H1 (cell line): ENCODE results near the gene STX7. TPM values are rescaled to one million over a fixed set of nuclear protein-coding genes. Genes with fewer than 3 reads are reported as not detected.
A peak's percentile ranks its signal among the peaks of the same experiment; 100 is the strongest.

Experiments
- CTCF ChIA-PET: fragments of 300-600 bp; sonication (Branson Sonifier 250); formaldehyde crosslinking; loops from one replicate; lab custom pipeline; 2021; ENCODE audit not compliant: partially characterized antibody; lab: Charles Lee
- POLR2A ChIA-PET: fragments of 300-600 bp; sonication (Branson Sonifier 250); formaldehyde crosslinking; loops from one replicate; lab custom pipeline; 2021; ENCODE audit warnings: inconsistent platforms; ENCODE audit not compliant: partially characterized antibody; lab: Charles Lee
- DNase-seq, 2 experiments: peaks; one replicate each; pipeline versions ENCODE4 v3.0.0 to v3.0.0-alpha.2; 2010 to 2022; ENCODE audit warnings: low spot score in 2 of 2, low read depth in 1 of 2, mixed read lengths in 1 of 2
- FAIRE-seq: peaks from 2 replicates; lab custom pipeline; 2011; peaks lifted over from hg19 to GRCh38; lab: Jason Lieb, UNC
- H2AFZ ChIP-seq: 2 replicates; pipeline ENCODE4 v1.8.1; 2012; ENCODE audit warnings: low read length, inconsistent platforms
- H2AK5ac ChIP-seq: 2 replicates; pipeline ENCODE4 v1.6.1; 2013; ENCODE audit warnings: low read depth, low read length
- H2BK120ac ChIP-seq: replicated peaks from 2 replicates; pipeline ENCODE3; 2013; ENCODE audit warnings: low read depth, low read length, inconsistent platforms
- H2BK12ac ChIP-seq: 2 replicates; pipeline ENCODE4 v1.6.1; 2013; ENCODE audit warnings: low read depth, low read length
- H2BK15ac ChIP-seq: 2 replicates; pipeline ENCODE4 v1.6.1; 2013; ENCODE audit warnings: low read length
- H2BK20ac ChIP-seq: 2 replicates; pipeline ENCODE4 v1.6.1; 2013; ENCODE audit warnings: low read length
- H2BK5ac ChIP-seq: 2 replicates; pipeline ENCODE4 v1.6.1; 2013; ENCODE audit warnings: low read depth, low read length
- H3K14ac ChIP-seq: 2 replicates; pipeline ENCODE4 v1.6.1; 2013; ENCODE audit warnings: inconsistent platforms; ENCODE audit not compliant: insufficient read length
- H3K18ac ChIP-seq: 2 replicates; pipeline ENCODE4 v1.6.1; 2013; ENCODE audit warnings: low read length; ENCODE audit errors: extremely low read depth
- H3K23ac ChIP-seq: 2 replicates; pipeline ENCODE4 v1.6.1; 2013; ENCODE audit warnings: inconsistent platforms; ENCODE audit not compliant: insufficient read length
- H3K23me2 ChIP-seq: 2 replicates; pipeline ENCODE4 v1.6.1; 2013; ENCODE audit warnings: low read depth, low read length
- H3K27ac ChIP-seq: 2 replicates; pipeline ENCODE4 v1.6.1; 2011; ENCODE audit warnings: low read depth, low read length, inconsistent platforms
- H3K27me3 ChIP-seq, 4 experiments: replicated peaks in 1 of 4; 1 replicate in 1 of 4; 2 replicates in 3 of 4; pipeline versions ENCODE4 v1.6.1 to v1.8.1; 2011 to 2013; ENCODE audit warnings: low read length in 3 of 4, mild to moderate bottlenecking in 3 of 4, inconsistent platforms in 2 of 4, mixed read lengths in 2 of 4, moderate library complexity in 1 of 4; ENCODE audit not compliant: control insufficient read depth in 3 of 4, insufficient read depth in 3 of 4; ENCODE audit errors: extremely low read depth in 1 of 4
- H3K36me3 ChIP-seq, 4 experiments: 2 replicates each; pipeline versions ENCODE4 v1.6.1 to v1.8.1; 2011 to 2013; ENCODE audit warnings: mild to moderate bottlenecking in 4 of 4, low read length in 3 of 4, moderate library complexity in 2 of 4, control low read depth in 1 of 4, inconsistent platforms in 1 of 4; ENCODE audit not compliant: insufficient read depth in 4 of 4, control insufficient read depth in 2 of 4
- H3K4ac ChIP-seq: replicated peaks from 2 replicates; pipeline ENCODE3; 2013; ENCODE audit warnings: low read length, low read depth, mixed read lengths, inconsistent platforms; ENCODE audit not compliant: insufficient read length
- H3K4me1 ChIP-seq, 4 experiments: replicated peaks in 1 of 4; 1 replicate in 1 of 4; 2 replicates in 3 of 4; pipeline versions ENCODE4 v1.6.1 to v1.8.1; 2011 to 2013; ENCODE audit warnings: low read length in 3 of 4, inconsistent platforms in 2 of 4, mixed read lengths in 1 of 4; ENCODE audit not compliant: insufficient read depth in 4 of 4, control insufficient read depth in 3 of 4
- H3K4me2 ChIP-seq, 2 experiments: 2 replicates each; pipeline versions ENCODE4 v1.6.1 to v1.8.1; 2011 to 2013; ENCODE audit warnings: low read depth in 2 of 2, low read length in 2 of 2, control low read depth in 1 of 2, inconsistent platforms in 1 of 2, mild to moderate bottlenecking in 1 of 2; ENCODE audit not compliant: insufficient read depth in 1 of 2
- H3K4me3 ChIP-seq, 4 experiments: fragments of 200-600, 300-600 bp in 1 of 4; sonication (generic), shearing (Covaris generic), sonication (Bioruptor Twin) in 1 of 4; 2 replicates each; pipeline versions ENCODE4 v1.5.1 to v1.8.1; 2011 to 2016; ENCODE audit warnings: low read length in 4 of 4, low read depth in 3 of 4, control low read depth in 2 of 4, inconsistent platforms in 2 of 4, mild to moderate bottlenecking in 2 of 4, mixed read lengths in 1 of 4, moderate library complexity in 1 of 4; ENCODE audit not compliant: insufficient read depth in 2 of 4; ENCODE audit errors: extremely low read depth in 1 of 4
- H3K56ac ChIP-seq: replicated peaks from 2 replicates; pipeline ENCODE3; 2013; ENCODE audit warnings: low read depth, mild to moderate bottlenecking, mixed read lengths, low read length, inconsistent platforms; ENCODE audit not compliant: insufficient read length
- H3K79me1 ChIP-seq: 2 replicates; pipeline ENCODE4 v1.6.1; 2013; ENCODE audit warnings: low read depth, low read length, control low read depth
- H3K79me2 ChIP-seq, 2 experiments: 2 replicates each; pipeline versions ENCODE4 v1.6.1 to v1.8.1; 2012 to 2013; ENCODE audit warnings: low read length in 2 of 2, mild to moderate bottlenecking in 2 of 2, inconsistent platforms in 1 of 2; ENCODE audit not compliant: insufficient read depth in 2 of 2, control insufficient read depth in 1 of 2
- H3K9ac ChIP-seq, 4 experiments: replicated peaks in 1 of 4; 1 replicate in 1 of 4; 2 replicates in 3 of 4; pipeline versions ENCODE4 v1.6.1 to v1.8.1; 2011 to 2013; ENCODE audit warnings: low read depth in 3 of 4, low read length in 3 of 4, control low read depth in 2 of 4, mild to moderate bottlenecking in 2 of 4, moderate library complexity in 2 of 4, inconsistent platforms in 1 of 4; ENCODE audit errors: extremely low read depth in 1 of 4
- H3K9me3 ChIP-seq, 2 experiments: 2 replicates each; pipeline versions ENCODE4 v1.6.1 to v1.8.1; 2012 to 2013; ENCODE audit warnings: mild to moderate bottlenecking in 2 of 2, moderate library complexity in 2 of 2, control low read depth in 1 of 2, inconsistent platforms in 1 of 2, low read depth in 1 of 2, low read length in 1 of 2, mixed read lengths in 1 of 2; ENCODE audit not compliant: insufficient read depth in 2 of 2
- H4K20me1 ChIP-seq, 2 experiments: replicated peaks in 1 of 2; 2 replicates each; pipeline versions ENCODE3 to v1.8.1; 2011 to 2013; ENCODE audit warnings: inconsistent platforms in 2 of 2, low read length in 2 of 2, mild to moderate bottlenecking in 1 of 2; ENCODE audit not compliant: insufficient read depth in 2 of 2, control insufficient read depth in 1 of 2
- H4K5ac ChIP-seq: 2 replicates; pipeline ENCODE4 v1.6.1; 2013; ENCODE audit warnings: low read length, low read depth, mixed read lengths, inconsistent platforms; ENCODE audit not compliant: insufficient read length
- H4K8ac ChIP-seq: 2 replicates; pipeline ENCODE4 v1.8.0; 2013; ENCODE audit warnings: mild to moderate bottlenecking, moderate library complexity, low read length, inconsistent platforms; ENCODE audit not compliant: insufficient read depth; ENCODE audit errors: extremely low read depth
- H4K91ac ChIP-seq: replicated peaks from 2 replicates; pipeline ENCODE3; 2013; ENCODE audit warnings: low read length, mixed read lengths, inconsistent platforms; ENCODE audit not compliant: insufficient read length
- ASH2L ChIP-seq: fragments of 200-600, 300-600 bp; sonication (generic); IDR thresholded peaks from one replicate; pipeline ENCODE4 v1.7.1; 2017; ENCODE audit warnings: low read length
- CEBPB ChIP-seq: IDR thresholded peaks from 2 replicates; pipeline ENCODE4 v1.6.1; 2012; ENCODE audit warnings: low read depth, low read length
- EP300 ChIP-seq, 2 experiments: IDR thresholded peaks; 1 replicate in 1 of 2; 2 replicates in 1 of 2; pipeline ENCODE4 v1.6.1; 2011 to 2012; ENCODE audit warnings: low read depth in 2 of 2, low read length in 2 of 2, mild to moderate bottlenecking in 2 of 2, borderline replicate concordance in 1 of 2, inconsistent platforms in 1 of 2, moderate library complexity in 1 of 2
- GABPA ChIP-seq: IDR thresholded peaks from 2 replicates; pipeline ENCODE4 v1.6.1; 2011; ENCODE audit warnings: mild to moderate bottlenecking, low read length, moderate library complexity, borderline replicate concordance; ENCODE audit not compliant: insufficient read depth
- KDM1A ChIP-seq: fragments of 200-600, 300-600 bp; sonication (generic); IDR thresholded peaks from 2 replicates; pipeline ENCODE4 v1.7.1; 2016; ENCODE audit warnings: mild to moderate bottlenecking, low read length, borderline replicate concordance
- POU5F1 ChIP-seq: IDR thresholded peaks from 2 replicates; pipeline ENCODE4 v1.6.1; 2011; ENCODE audit warnings: low read depth, mild to moderate bottlenecking, low read length, moderate library complexity
- RNF2 ChIP-seq: fragments of 200-900, 300-1000 bp; sonication (generic); IDR thresholded peaks from 2 replicates; pipeline ENCODE4 v1.7.1; 2016; ENCODE audit warnings: borderline replicate concordance, low read depth, mild to moderate bottlenecking, antibody characterized with exemption, low read length; ENCODE audit not compliant: poor library complexity, severe bottlenecking; ENCODE audit errors: missing control alignments
- SAP30 ChIP-seq: fragments of 300-600 bp; sonication (generic); IDR thresholded peaks from 2 replicates; pipeline ENCODE4 v1.7.1; 2012; ENCODE audit warnings: low read length, moderate library complexity, mild to moderate bottlenecking, inconsistent platforms; ENCODE audit not compliant: insufficient read depth, insufficient replicate concordance
- WGBS, 2 experiments: shearing (Covaris generic) in 1 of 2; methylation state at CpG; one replicate each; pipeline versions ENCODE4 v1.1.6 to v1.1.7; 2013 to 2015; ENCODE audit warnings: low lambda C conversion rate in 2 of 2, mixed read lengths in 2 of 2, inconsistent platforms in 1 of 2, low coverage in 1 of 2, missing lambda C conversion rate in 1 of 2; ENCODE audit not compliant: insufficient replicate concordance in 2 of 2, insufficient coverage in 1 of 2, insufficient read length in 1 of 2; ENCODE audit errors: extremely low coverage in 1 of 2, missing lambda C conversion rate in 1 of 2; 5-methylcytosine and 5-hydroxymethylcytosine counted together
- polyA plus RNA-seq, 7 experiments: library from polyadenylated mRNA; depleted of rRNA in 3 of 7; stranded (reverse) in 5 of 7; unstranded in 2 of 7; fragments of >200 nt in 5 of 7; fragments of 200-250 nt in 2 of 7; gene quantifications; 1 replicate in 5 of 7; 2 replicates in 1 of 7; 4 replicates in 1 of 7; pipeline versions ENCODE4 v1.2.1 to v1.2.3, GENCODE V29; 2011 to 2013; ENCODE audit warnings: missing spikeins in 2 of 7, mixed read lengths in 2 of 7
- total RNA-seq: library from RNA; stranded (reverse); fragmentation: NEBNext Ultra II Directional; extraction: Animal tissue kit (Norgen Biotek cat#: 25700); gene quantifications from 2 replicates; pipeline ENCODE4 v1.2.1, GENCODE V29; 2021

STX7 gene
- total and polyA plus RNA-seq, 2 of the 8 experiments (the other 6 are each of a cell fraction or from before 2014, with no cell fraction given): 5.7 to 27.9 TPM

DNA sequence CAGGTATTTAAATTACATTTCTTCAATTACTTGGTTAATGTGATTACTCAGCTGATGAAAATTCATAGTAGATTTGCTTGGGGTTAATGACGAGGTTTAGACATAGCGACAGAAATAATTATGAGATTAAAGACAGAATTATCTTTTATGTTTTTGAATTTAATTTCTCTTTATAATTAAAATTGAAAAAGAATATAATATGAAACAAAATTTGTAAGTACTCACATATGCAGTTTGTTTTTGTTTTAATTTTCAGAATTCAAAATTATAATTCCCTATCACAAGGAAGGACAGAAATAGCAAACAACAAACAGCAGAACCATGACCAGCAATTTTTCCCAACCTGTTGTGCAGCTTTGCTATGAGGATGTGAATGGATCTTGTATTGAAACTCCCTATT, 39.5 kb upstream of the STX7 start, which contains the start of gene TAAR8:
Gene TAAR8 (plus strand): TSS at position 301 of the 400 bp plus-strand sequence. CDS start 21 bp downstream, at position 322.
- Histone ChIP-seq H3K23ac (no peak within 1 kb of the TSS), H3K4me2 (no peak within 1 kb of the TSS), H4K20me1 (no peaks in the 10 kb centered on the region), H2AFZ (peak within 1 kb of the TSS; percentile 96), H3K4ac (no peak within 1 kb of the TSS), H2BK20ac (no peak within 1 kb of the TSS; the same call in 1 of the 2 replicates), H3K18ac (peak within 1 kb of the TSS; percentile 2; the same call in 1 of the 2 replicates), H4K91ac (no peak within 1 kb of the TSS), H3K79me1 (no peaks in the 10 kb centered on the region), H3K36me3 (no peaks in the 10 kb centered on the region), H3K9ac (no peak within 1 kb of the TSS), H3K27me3 (no peaks in the 10 kb centered on the region), H3K23me2 (no peaks in the 10 kb centered on the region), H4K5ac (no peak within 1 kb of the TSS), H2BK5ac (no peak within 1 kb of the TSS), H3K56ac (no peak within 1 kb of the TSS), H2BK15ac (no peak within 1 kb of the TSS; the same call in 1 of the 2 replicates), H3K79me2 (no peaks in the 10 kb centered on the region), H3K9me3 (no peaks in the 10 kb centered on the region), H3K4me1 (peaks cover 2 to 7% (median 5%) of the 10 kb centered on the region in 4 experiments; a peak in 5 of 7 replicates), H2BK12ac (peak within 1 kb of the TSS; percentile 78; the same call in 1 of the 2 replicates), H3K14ac (no peak within 1 kb of the TSS), H3K27ac (no peak within 1 kb of the TSS), H2AK5ac (no peak within 1 kb of the TSS), H2BK120ac (no peak within 1 kb of the TSS), H4K8ac (no peak within 1 kb of the TSS), H3K4me3 (no peak within 1 kb of the TSS)
- DNase-seq: no peak
- CTCF ChIA-PET: interaction anchor here (1.0 to 2.5 kb wide), 6 partner anchors 9 to 255 kb away, joined by 3 to 6 read pairs (median 4); no protein-coding TSS in a partner anchor
- no peak for FAIRE-seq
- POLR2A ChIA-PET: no interaction called here
- WGBS, 2 experiments: 92% methylated on average over 2 of the region's 2 CpGs; no CpG with 5 or more reads in 1 of the 2 experiments
- TF ChIP-seq RNF2: no peak
- no peak for TF ChIP-seq ASH2L
- TF ChIP-seq GABPA: no peak
- TF ChIP-seq CEBPB: no peak
- TF ChIP-seq SAP30: no peak
- TF ChIP-seq EP300 (IDR thresholded peaks at IDR 0.05; ENCODE audit: borderline replicate concordance in 1 of 2, low read depth in 2 of 2, low read length in 2 of 2): no peak
- no peak for TF ChIP-seq KDM1A
- no peak for TF ChIP-seq POU5F1
